Kidney (tissue), 14 donors: Measurements from ENCODE around the gene PUS7L. TPM values are rescaled to one million over a fixed set of nuclear protein-coding genes. Genes with fewer than 3 reads are reported as not detected.
"Not testable (repeated sequence)": the region's sequence is repeated elsewhere in the genome, so short reads cannot be mapped to it uniquely, and the experiment has no call there.

Experiments used
- DNase-seq, 5 donors: peaks; one replicate each; pipeline ENCODE4 v3.0.0-alpha.2; 2013 to 2020
- FAIRE-seq: peaks from 2 replicates; lab custom pipeline; 2012; peaks lifted over from hg19 to GRCh38; lab: Jason Lieb, UNC
- H3K27ac ChIP-seq, 2 donors: one replicate each; pipeline ENCODE4 v1.7.0; 2013; ENCODE audit warnings: low read depth in 2 of 2, low read length in 2 of 2, inconsistent platforms in 1 of 2
- H3K27me3 ChIP-seq: one replicate; pipeline ENCODE4 v1.7.1; 2013; ENCODE audit warnings: low read length, inconsistent platforms; ENCODE audit not compliant: control insufficient read depth, insufficient read depth
- H3K36me3 ChIP-seq, 3 donors: one replicate each; pipeline versions ENCODE4 v1.7.0 to v1.7.1; 2013; ENCODE audit warnings: low read length in 3 of 3, control low read depth in 1 of 3, inconsistent platforms in 1 of 3; ENCODE audit not compliant: insufficient read depth in 3 of 3, control insufficient read depth in 2 of 3
- H3K4me1 ChIP-seq, 3 donors: one replicate each; pipeline versions ENCODE4 v1.7.0 to v1.7.1; 2013; ENCODE audit warnings: low read length in 3 of 3, inconsistent platforms in 1 of 3, low read depth in 1 of 3; ENCODE audit not compliant: control insufficient read depth in 2 of 3, insufficient read depth in 2 of 3
- H3K4me3 ChIP-seq, 3 donors: one replicate each; pipeline versions ENCODE4 v1.7.0 to v1.8.1; 2013; ENCODE audit warnings: low read length in 3 of 3, control low read depth in 1 of 3, inconsistent platforms in 1 of 3
- H3K9ac ChIP-seq, 3 donors: one replicate each; pipeline versions ENCODE4 v1.7.0 to v1.7.1; 2013; ENCODE audit warnings: low read length in 3 of 3, control low read depth in 1 of 3, inconsistent platforms in 1 of 3
- H3K9me3 ChIP-seq, 3 donors: one replicate each; pipeline versions ENCODE4 v1.7.0 to v1.7.1; 2013; ENCODE audit warnings: low read length in 3 of 3, control low read depth in 1 of 3, inconsistent platforms in 1 of 3; ENCODE audit not compliant: control insufficient read depth in 2 of 3, insufficient read depth in 1 of 3
- CTCF ChIP-seq: IDR thresholded peaks from 3 replicates; pipeline ENCODE4 v1.5.1; 2012; ENCODE audit warnings: mild to moderate bottlenecking, moderate library complexity, borderline replicate concordance; ENCODE audit not compliant: insufficient read depth; ENCODE audit errors: extremely low read depth
- intact Hi-C: fragments of 100-400 bp; cut with DNase I; formaldehyde crosslinking; loops from one replicate; pipeline ENCODE4 v1.11.1; 2022
- polyA plus RNA-seq: library from polyadenylated mRNA; stranded (reverse); fragments of 350-450 nt; fragmentation: Illumina TruSeq; extraction: RNeasy Lipid Tissue Mini Kit (QIAGEN cat#74804); gene quantifications from one replicate; pipeline ENCODE4 v1.2.3, GENCODE V29; 2014; ENCODE audit warnings: low read depth, low replicate concordance; ENCODE audit not compliant: insufficient read depth
- total RNA-seq: library from RNA; stranded (reverse); fragmentation: NEBNext Ultra II Directional; extraction: Animal tissue kit (Norgen Biotek cat#: 25700); gene quantifications from one replicate; pipeline ENCODE4 v1.2.1, GENCODE V29; 2021
- donor health status: control.
- donor health status: control.
- donor health status: control.
- donor health status: control.
- donor health status: control.
- donor health status: DM: yes; HTN: yes; CAD: no.
- donor health status: Normal renal cell carcinoma (clear cell type).

PUS7L gene
- total and polyA plus RNA-seq, 2 donors from 2014 or later: 1.8 to 14.5 TPM

GRCh38 chr12:43754015-43754414 is 4.6 kb downstream of the PUS7L start:
- H3K27ac ChIP-seq: no peak overlapping the region
- H3K36me3 ChIP-seq: peaks cover 0 to 4% (median 3%) of the 10 kb centered on the region in 3 donors
- FAIRE-seq: no peak
- intact Hi-C loops: no loop called here
- no peak for DNase-seq
- TF ChIP-seq CTCF: no peak
- no peak overlapping the region for H3K4me3 ChIP-seq
- H3K27me3 ChIP-seq: no peaks in the 10 kb centered on the region
- H3K4me1 ChIP-seq: peaks cover 2 to 8% (median 6%) of the 10 kb centered on the region in 3 donors
- no peak overlapping the region for H3K9ac ChIP-seq
- H3K9me3 ChIP-seq: peaks cover 0 to 1% (median 0%) of the 10 kb centered on the region in 3 donors

- H3K4me1 ChIP-seq, H3K36me3 ChIP-seq, H3K27ac ChIP-seq, FAIRE-seq, H3K4me3 ChIP-seq, DNase-seq, H3K27me3 ChIP-seq, H3K9ac ChIP-seq, intact Hi-C loops, H3K9me3 ChIP-seq: not testable (repeated sequence)
These were observed 7.2 kb downstream of the PUS7L start for GRCh38 chr12:43751360-43751759.

- intact Hi-C loops: no loop called here
- Histone ChIP-seq H3K4me1 (no peaks in the 10 kb centered on the region), H3K27me3 (no peaks in the 10 kb centered on the region), H3K27ac (no peak overlapping the region), H3K4me3 (no peak overlapping the region), H3K9ac (no peak overlapping the region), H3K36me3 (peaks cover 0 to 4% (median 3%) of the 10 kb centered on the region in 3 donors), H3K9me3 (peaks cover 0 to 1% (median 0%) of the 10 kb centered on the region in 3 donors)
- FAIRE-seq (no peak), DNase-seq (no peak)
- no peak for TF ChIP-seq CTCF
These were observed 7.8 kb downstream of the PUS7L start for GRCh38 chr12:43750814-43751213.

GRCh38 chr12:43749016-43749415 is 9.6 kb downstream of the PUS7L start:
- no peak overlapping the region for H3K4me3 ChIP-seq
- peaks cover 0 to 1% (median 0%) of the 10 kb centered on the region in 3 donors for H3K9me3 ChIP-seq
- intact Hi-C loops: no loop called here
- no peak overlapping the region for H3K27ac ChIP-seq
- DNase-seq: no peak
- no peaks in the 10 kb centered on the region for H3K4me1 ChIP-seq
- no peak for FAIRE-seq
- H3K27me3 ChIP-seq: no peaks in the 10 kb centered on the region
- H3K9ac ChIP-seq: no peak overlapping the region
- H3K36me3 ChIP-seq: peaks cover 2 to 4% (median 4%) of the 10 kb centered on the region in 3 donors
- no peak for TF ChIP-seq CTCF
